H9 (cell line): ENCODE data around the gene NDUFS3. TPM values are rescaled to one million over a fixed set of nuclear protein-coding genes. Genes with fewer than 3 reads are reported as not detected.

ENCODE experiments used
- DNase-seq: peaks from one replicate; pipeline ENCODE4 v3.0.0-alpha.2; 2017
- H2AFZ ChIP-seq: one replicate; pipeline ENCODE4 v1.6.1; 2013; ENCODE audit warnings: mild to moderate bottlenecking, low read length, control low read depth, moderate library complexity
- H2AK5ac ChIP-seq: 2 replicates; pipeline ENCODE4 v1.6.1; 2013; ENCODE audit warnings: low read length, control low read depth, mixed read lengths; ENCODE audit not compliant: insufficient read length
- H2BK120ac ChIP-seq: one replicate; pipeline ENCODE4 v1.6.1; 2013; ENCODE audit warnings: low read depth, mild to moderate bottlenecking, low read length, control low read depth, inconsistent platforms; ENCODE audit not compliant: poor library complexity, severe bottlenecking
- H2BK12ac ChIP-seq: 2 replicates; pipeline ENCODE4 v1.6.1; 2013; ENCODE audit warnings: low read length, control low read depth, mixed read lengths, low read depth; ENCODE audit not compliant: insufficient read length
- H2BK15ac ChIP-seq: 2 replicates; pipeline ENCODE4 v1.6.1; 2013; ENCODE audit warnings: low read depth, low read length, control low read depth
- H2BK20ac ChIP-seq: one replicate; pipeline ENCODE4 v1.6.1; 2013; ENCODE audit warnings: low read depth, mild to moderate bottlenecking, low read length, control low read depth, inconsistent platforms; ENCODE audit not compliant: poor library complexity, severe bottlenecking
- H2BK5ac ChIP-seq: 2 replicates; pipeline ENCODE4 v1.6.1; 2013; ENCODE audit warnings: low read length, control low read depth, mixed read lengths; ENCODE audit not compliant: insufficient read length
- H3K14ac ChIP-seq: 2 replicates; pipeline ENCODE4 v1.6.1; 2013; ENCODE audit warnings: low read length, control low read depth; ENCODE audit not compliant: insufficient read depth
- H3K18ac ChIP-seq: 2 replicates; pipeline ENCODE4 v1.6.1; 2013; ENCODE audit warnings: low read depth, mild to moderate bottlenecking, mixed read lengths, low read length, control low read depth; ENCODE audit not compliant: insufficient read length
- H3K23ac ChIP-seq: 2 replicates; pipeline ENCODE4 v1.6.1; 2013; ENCODE audit warnings: low read length, control low read depth, mixed read lengths, low read depth; ENCODE audit not compliant: insufficient read length
- H3K23me2 ChIP-seq: 2 replicates; pipeline ENCODE4 v1.6.1; 2013; ENCODE audit warnings: low read depth, mild to moderate bottlenecking, mixed read lengths, low read length, control low read depth; ENCODE audit not compliant: insufficient read length, poor library complexity, severe bottlenecking
- H3K27ac ChIP-seq: 2 replicates; pipeline ENCODE4 v1.5.1; 2013; ENCODE audit warnings: low read length, control low read depth, mixed read lengths, low read depth; ENCODE audit not compliant: insufficient read length
- H3K27me3 ChIP-seq: 2 replicates; pipeline ENCODE4 v1.6.1; 2013; ENCODE audit warnings: low read length, control low read depth, inconsistent platforms; ENCODE audit not compliant: insufficient read depth
- H3K4ac ChIP-seq: 2 replicates; pipeline ENCODE4 v1.6.1; 2013; ENCODE audit warnings: low read depth, mild to moderate bottlenecking, control low read depth, inconsistent platforms, low read length, moderate library complexity
- H3K4me1 ChIP-seq: 2 replicates; pipeline ENCODE4 v1.6.1; 2013; ENCODE audit warnings: low read length, control low read depth, inconsistent platforms; ENCODE audit not compliant: insufficient read depth
- H3K4me2 ChIP-seq: 2 replicates; pipeline ENCODE4 v1.6.1; 2013; ENCODE audit warnings: low read length, control low read depth, mixed read lengths; ENCODE audit not compliant: insufficient read length, insufficient read depth
- H3K56ac ChIP-seq: 2 replicates; pipeline ENCODE4 v1.6.1; 2013; ENCODE audit warnings: low read depth, mild to moderate bottlenecking, mixed read lengths, low read length, control low read depth; ENCODE audit not compliant: insufficient read length
- H3K79me1 ChIP-seq: 2 replicates; pipeline ENCODE4 v1.6.1; 2013; ENCODE audit warnings: low read depth, mild to moderate bottlenecking, moderate library complexity, low read length, control low read depth, inconsistent platforms; ENCODE audit not compliant: insufficient read depth, poor library complexity, severe bottlenecking
- H3K79me2 ChIP-seq: 2 replicates; pipeline ENCODE4 v1.6.1; 2013; ENCODE audit warnings: low read length, control low read depth, inconsistent platforms; ENCODE audit not compliant: insufficient read depth
- H3K9ac ChIP-seq: 2 replicates; pipeline ENCODE4 v1.6.1; 2013; ENCODE audit warnings: low read length, control low read depth, mixed read lengths; ENCODE audit not compliant: insufficient read length; ENCODE audit errors: extremely low read depth
- H3K9me3 ChIP-seq: one replicate; pipeline ENCODE4 v1.6.1; 2013; ENCODE audit warnings: low read depth, low read length, inconsistent platforms; ENCODE audit not compliant: control insufficient read depth
- H3T11ph ChIP-seq: one replicate; pipeline ENCODE4 v1.6.1; 2013; ENCODE audit warnings: mild to moderate bottlenecking, low read length, control low read depth, inconsistent platforms
- H4K20me1 ChIP-seq: one replicate; pipeline ENCODE4 v1.6.1; 2013; ENCODE audit not compliant: control insufficient read depth, insufficient read length, insufficient read depth
- H4K5ac ChIP-seq: 2 replicates; pipeline ENCODE4 v1.6.1; 2013; ENCODE audit warnings: low read depth, mild to moderate bottlenecking, mixed read lengths, low read length, control low read depth; ENCODE audit not compliant: insufficient read length
- H4K8ac ChIP-seq: replicated peaks from 2 replicates; pipeline ENCODE4 v1.6.1; 2013; ENCODE audit warnings: low read length, control low read depth, mixed read lengths, low read depth; ENCODE audit not compliant: insufficient read length
- H4K91ac ChIP-seq: 2 replicates; pipeline ENCODE4 v1.6.1; 2013; ENCODE audit warnings: low read depth, mild to moderate bottlenecking, moderate library complexity, mixed read lengths, low read length, control low read depth; ENCODE audit not compliant: insufficient read length
- H3K27ac Mint-ChIP-seq, 3 experiments: 2 replicates in 2 of 3; 3 replicates in 1 of 3; pipeline ENCODE4 v1.8.0; 2020 to 2021; ENCODE audit warnings: mixed read lengths in 3 of 3, mild to moderate bottlenecking in 1 of 3, moderate library complexity in 1 of 3
- H3K27me3 Mint-ChIP-seq: 2 replicates; pipeline ENCODE4 v1.8.0; 2021; ENCODE audit warnings: low read depth, mild to moderate bottlenecking, moderate library complexity, mixed read lengths
- H3K36me3 Mint-ChIP-seq, 3 experiments: 2 replicates in 2 of 3; 3 replicates in 1 of 3; pipeline ENCODE4 v1.8.0; 2020 to 2021; ENCODE audit warnings: low read depth in 3 of 3, mixed read lengths in 3 of 3; ENCODE audit not compliant: insufficient read depth in 1 of 3
- H3K4me1 Mint-ChIP-seq, 2 experiments: 2 replicates each; pipeline ENCODE4 v1.8.0; 2020; ENCODE audit warnings: mixed read lengths in 2 of 2
- H3K4me3 Mint-ChIP-seq, 2 experiments: 2 replicates in 1 of 2; 3 replicates in 1 of 2; pipeline ENCODE4 v1.8.0; 2020 to 2021; ENCODE audit warnings: mild to moderate bottlenecking in 2 of 2, mixed read lengths in 2 of 2, moderate library complexity in 1 of 2
- H3K9me3 Mint-ChIP-seq, 2 experiments: 2 replicates in 1 of 2; 3 replicates in 1 of 2; pipeline ENCODE4 v1.8.0; 2020; ENCODE audit warnings: mild to moderate bottlenecking in 2 of 2, mixed read lengths in 2 of 2, moderate library complexity in 1 of 2
- CTCF ChIP-seq: fragments of 200-600 bp; sonication (generic); conservative IDR thresholded peaks from 3 replicates; pipeline ENCODE4 v1.8.0; 2021; ENCODE audit warnings: antibody characterized with exemption, mild to moderate bottlenecking
- WGBS: extraction: QIAGEN DNeasy Blood & Tissue Kit; methylation state at CpG from one replicate; pipeline ENCODE4 v1.1.7; 2013; ENCODE audit warnings: missing lambda C conversion rate, low lambda C conversion rate, mixed read lengths; ENCODE audit not compliant: insufficient read length; ENCODE audit errors: extremely low coverage; 5-methylcytosine and 5-hydroxymethylcytosine counted together
- total RNA-seq: library from RNA; stranded (reverse); gene quantifications from 2 replicates; pipeline ENCODE4 v1.2.1, GENCODE V29; 2021

NDUFS3 gene
- total RNA-seq, 1 experiment from 2014 or later: 144 TPM

GRCh38 chr11:47564933-47565339 is 13.9 kb upstream of the NDUFS3 start:
- Histone ChIP-seq H3T11ph (no peak overlapping the region), H2BK20ac (no peak overlapping the region), H2BK12ac (no peak overlapping the region), H3K4me2 (peak overlapping the region; percentile 53), H2BK120ac (no peak overlapping the region), H3K23ac (no peak overlapping the region), H3K4me1 (no peaks in the 10 kb centered on the region), H4K20me1 (no peaks in the 10 kb centered on the region), H4K91ac (no peak overlapping the region), H4K8ac (no peak overlapping the region), H3K79me1 (peaks cover 3% of the 10 kb centered on the region), H3K27me3 (no peaks in the 10 kb centered on the region), H3K9ac (peak overlapping the region; percentile 45), H4K5ac (no peak overlapping the region), H2BK5ac (no peak overlapping the region), H3K27ac (no peak overlapping the region), H3K4ac (no peak overlapping the region), H3K56ac (no peak overlapping the region), H3K14ac (peak overlapping the region; percentile 33), H2BK15ac (no peak overlapping the region), H3K18ac (peak overlapping the region; percentile 79), H3K9me3 (no peaks in the 10 kb centered on the region), H2AK5ac (no peak overlapping the region), H2AFZ (no peak overlapping the region), H3K79me2 (no peaks in the 10 kb centered on the region; the same call in 1 of the 2 replicates), H3K23me2 (no peaks in the 10 kb centered on the region)
- peaks cover 8 to 10% of the 10 kb centered on the region in 2 experiments for H3K4me1 Mint-ChIP-seq
- peak overlapping the region; percentile 80 to 91 for H3K4me3 Mint-ChIP-seq
- no peaks in the 10 kb centered on the region for H3K9me3 Mint-ChIP-seq
- peak overlapping the region in 1 of 3 experiments; percentile 89; a peak in 1 of 7 replicates for H3K27ac Mint-ChIP-seq
- TF ChIP-seq CTCF: no peak
- H3K27me3 Mint-ChIP-seq: no peaks in the 10 kb centered on the region
- no CpG with 5 or more reads among the region's 11 CpGs for WGBS
- H3K36me3 Mint-ChIP-seq: peaks cover 3 to 18% (median 11%) of the 10 kb centered on the region in 3 experiments; a peak in 5 of 7 replicates
- no peak for DNase-seq
